HG02798 (cell line): Measurements from ENCODE around the gene CEACAM5.

Experiments used
- ATAC-seq: cut with Tn5 transposase; IDR thresholded peaks from one replicate; pipeline ENCODE4 v1.9.1; 2021; ENCODE audit warnings: mild to moderate bottlenecking; ENCODE audit not compliant: unreplicated experiment, poor library complexity

Gene CEACAM5

GRCh38 chr19:41708481-41708880 lies at the start of gene CEACAM5:
TSS of gene CEACAM5 (plus strand) at chr19:41708626. CDS start at chr19:41708732, 106 bp downstream.
- ATAC-seq, result no peak

- no peak for ATAC-seq
Measured at GRCh38 chr19:41666075-41666474, 42.4 kb upstream of the CEACAM5 start.

GRCh38 chr19:41668315-41668714 lies 40.1 kb upstream of the CEACAM5 start:
- ATAC-seq, result no peak

GRCh38 chr19:41670755-41671154 lies 37.7 kb upstream of the CEACAM5 start:
- no peak for ATAC-seq

- no peak for ATAC-seq
Measured at GRCh38 chr19:41671486-41671885, 36.9 kb upstream of the CEACAM5 start.

GRCh38 chr19:41682437-41682836 lies 26.0 kb upstream of the CEACAM5 start:
- no peak for ATAC-seq

GRCh38 chr19:41687419-41687818 lies 21.0 kb upstream of the CEACAM5 start:
- no peak for ATAC-seq

GRCh38 chr19:41688098-41688497 lies 20.3 kb upstream of the CEACAM5 start, which contains the start of gene CEACAM7:
TSS of gene CEACAM7 (minus strand) at chr19:41688270. CDS start at chr19:41688165, 105 bp downstream.
- ATAC-seq, result no peak

GRCh38 chr19:41688687-41689086 lies 19.7 kb upstream of the CEACAM5 start:
- no peak for ATAC-seq

- ATAC-seq, result no peak
Measured at GRCh38 chr19:41689993-41690800, 18.2 kb upstream of the CEACAM5 start.

- ATAC-seq, result no peak
Measured at GRCh38 chr19:41690801-41691065, 17.7 kb upstream of the CEACAM5 start.

- ATAC-seq, result no peak
Measured at GRCh38 chr19:41691268-41691970, 17.0 kb upstream of the CEACAM5 start.

- no peak for ATAC-seq
Measured at GRCh38 chr19:41694196-41694595, 14.2 kb upstream of the CEACAM5 start.

- no peak for ATAC-seq
Measured at GRCh38 chr19:41694831-41695635, 13.4 kb upstream of the CEACAM5 start.

- no peak for ATAC-seq
Measured at GRCh38 chr19:41695745-41696144, 12.7 kb upstream of the CEACAM5 start.

GRCh38 chr19:41696402-41697197 lies 11.8 kb upstream of the CEACAM5 start:
- no peak for ATAC-seq

- no peak for ATAC-seq
Measured at GRCh38 chr19:41697198-41697855, 11.1 kb upstream of the CEACAM5 start.

GRCh38 chr19:41698746-41699230 lies 9.6 kb upstream of the CEACAM5 start:
- ATAC-seq, result no peak

- ATAC-seq, result no peak
Measured at GRCh38 chr19:41699231-41699967, 9.0 kb upstream of the CEACAM5 start.
